H4 (cell line): Measurements from ENCODE around the gene KCNMA1. TPM values are rescaled to one million over a fixed set of nuclear protein-coding genes. Genes with fewer than 3 reads are reported as not detected.

Experiments used
- DNase-seq: peaks from one replicate; pipeline ENCODE4 v3.0.0-alpha.2; 2015; ENCODE audit warnings: low spot score
- total RNA-seq: library from RNA; depleted of rRNA; stranded (reverse); fragments of >200 nt; shearing (Covaris generic); gene quantifications from 2 replicates; pipeline ENCODE4 v1.2.3, GENCODE V29; 2014

Gene KCNMA1
- total RNA-seq, 1 experiment from 2014 or later, result 8.4 TPM

DNA sequence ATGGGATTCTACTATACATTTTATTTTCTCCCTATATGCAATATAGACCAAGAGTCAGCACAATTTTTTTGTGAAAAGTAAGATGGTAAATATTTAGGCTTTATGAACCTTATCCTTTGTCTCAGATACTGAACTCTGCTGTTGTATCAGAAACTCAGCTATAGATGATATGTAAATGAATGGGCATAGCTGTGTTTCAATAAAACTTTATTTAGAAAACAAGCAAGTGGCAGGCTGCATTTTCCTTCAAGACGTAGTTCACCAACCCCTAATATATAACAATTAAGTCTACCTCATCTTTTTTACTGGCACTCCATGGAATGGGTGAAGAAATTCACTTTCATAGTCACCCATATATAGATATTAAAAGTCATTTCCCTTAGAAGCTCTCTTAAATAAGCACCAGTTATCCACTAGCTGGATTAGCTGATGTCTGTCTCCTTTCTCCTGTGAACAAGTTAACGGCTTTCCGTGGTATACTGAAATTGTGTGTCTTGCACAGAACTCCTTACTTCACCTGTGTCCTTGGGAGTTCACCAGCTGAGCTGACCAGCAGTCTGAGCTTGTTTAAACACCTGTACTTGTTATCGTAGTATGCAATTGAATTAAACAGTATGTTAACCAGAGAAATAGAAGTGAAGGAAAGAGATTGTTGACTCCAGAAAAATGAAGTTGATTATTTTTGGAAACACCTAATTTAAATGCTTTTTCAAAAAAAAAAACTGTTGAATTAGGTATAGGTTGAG, 770.6 kb downstream of the KCNMA1 start:
- no peak for DNase-seq

DNA sequence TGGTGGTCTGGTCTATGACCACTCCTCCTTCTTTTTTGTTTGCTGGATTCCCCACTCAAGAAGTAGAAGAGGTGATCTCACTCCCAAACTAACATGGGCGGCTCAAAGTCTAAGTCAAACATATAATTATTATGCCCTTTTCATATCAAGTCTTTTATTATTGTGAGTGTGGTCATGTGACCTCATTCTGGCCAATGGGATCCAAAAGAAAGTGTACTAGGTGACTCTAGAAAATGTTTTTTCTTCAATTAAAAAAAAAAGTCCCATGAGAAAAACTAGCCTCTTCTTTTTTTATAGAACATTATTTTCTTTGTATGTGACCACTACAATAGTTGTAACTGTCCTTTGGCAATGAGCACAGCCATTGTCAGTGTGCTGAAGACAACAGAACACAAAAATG, 772.7 kb downstream of the KCNMA1 start:
- no peak for DNase-seq

DNA sequence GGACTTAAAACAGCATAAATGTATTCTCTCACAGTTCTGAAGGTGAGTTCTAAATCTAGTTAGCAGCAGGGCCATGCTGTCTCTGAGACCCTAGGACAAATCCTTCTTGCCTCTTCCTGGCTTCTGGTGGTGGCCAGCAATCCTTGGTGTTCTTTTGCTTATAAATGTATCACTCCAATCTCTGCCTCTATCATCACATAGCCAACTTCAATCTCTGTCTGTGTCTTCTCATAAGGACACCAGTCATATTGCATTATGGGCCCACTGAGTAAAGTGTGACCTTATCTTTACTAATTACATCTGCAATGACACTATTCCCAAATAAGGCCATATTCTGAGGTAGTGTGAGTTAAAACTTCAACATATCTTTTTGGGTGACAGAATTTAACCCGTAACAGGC, 778.9 kb downstream of the KCNMA1 start:
- no peak for DNase-seq

DNA sequence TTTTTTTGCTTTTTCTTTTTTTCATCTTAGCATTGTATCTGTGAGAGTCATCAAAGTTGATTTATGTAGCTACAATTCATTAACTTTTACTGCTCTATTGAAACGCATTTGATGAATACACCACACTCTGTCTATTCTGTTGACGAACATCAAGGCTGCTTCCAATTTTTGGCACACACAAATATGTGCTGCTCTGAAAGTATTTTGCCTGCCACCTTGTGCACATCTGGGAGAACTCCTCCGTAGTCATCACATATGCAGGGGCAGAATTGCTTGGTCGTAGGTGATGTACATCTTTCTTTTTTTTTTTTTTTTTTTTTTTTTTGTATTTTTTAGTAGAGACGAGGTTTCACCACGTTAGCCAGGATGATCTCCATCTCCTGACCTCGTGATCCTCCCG, 796.8 kb downstream of the KCNMA1 start:
- no peak for DNase-seq

GRCh38 chr10:76839276-76839675, 798.3 kb downstream of the KCNMA1 start:
- no peak for DNase-seq

DNA sequence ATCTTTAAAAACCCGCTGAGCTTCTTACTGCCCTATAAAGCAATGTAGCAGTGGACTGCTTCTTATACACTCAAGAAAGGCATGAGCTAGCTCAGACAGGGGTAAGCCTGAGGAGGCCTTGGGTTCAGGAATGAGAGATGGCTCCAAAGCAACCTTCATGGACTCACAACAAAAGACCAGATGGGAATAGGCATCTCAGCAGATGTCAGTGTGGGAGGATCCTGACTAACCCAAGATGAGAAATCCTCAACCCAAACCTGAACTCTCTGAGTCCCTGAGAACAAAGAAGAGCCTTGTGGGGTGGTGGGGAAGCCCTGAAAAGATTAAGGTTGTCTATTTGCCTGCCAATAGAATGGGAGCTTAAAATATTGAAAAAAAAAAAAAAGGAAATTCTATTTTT, 807.4 kb downstream of the KCNMA1 start:
- no peak for DNase-seq

DNA sequence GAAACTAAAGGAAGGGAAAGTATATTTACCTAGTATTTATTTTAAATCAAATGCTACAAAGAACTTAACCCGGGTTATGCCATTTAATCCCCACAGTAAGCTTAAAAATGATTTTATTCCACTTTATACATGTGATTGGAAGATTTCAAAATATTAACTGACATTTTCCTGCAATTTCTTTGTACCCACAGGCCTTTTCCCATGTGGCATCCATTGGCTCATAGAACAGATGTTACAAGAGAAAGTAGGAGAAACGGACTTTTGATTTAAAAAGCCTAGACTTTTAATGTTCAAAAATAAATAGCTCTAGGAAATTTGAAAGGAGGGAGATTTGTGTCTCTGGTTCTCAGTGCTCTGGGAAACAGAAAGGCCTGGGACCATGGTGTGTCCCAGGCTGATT, 807.9 kb downstream of the KCNMA1 start:
- no peak for DNase-seq
